Measurements from ENCODE around the gene CTNNBL1. TPM values are rescaled to one million over a fixed set of nuclear protein-coding genes. Genes with fewer than 3 reads are reported as not detected.

The CTNNBL1 gene
- total RNA-seq, 1 experiment from 2014 or later = 64.4 TPM

DNA sequence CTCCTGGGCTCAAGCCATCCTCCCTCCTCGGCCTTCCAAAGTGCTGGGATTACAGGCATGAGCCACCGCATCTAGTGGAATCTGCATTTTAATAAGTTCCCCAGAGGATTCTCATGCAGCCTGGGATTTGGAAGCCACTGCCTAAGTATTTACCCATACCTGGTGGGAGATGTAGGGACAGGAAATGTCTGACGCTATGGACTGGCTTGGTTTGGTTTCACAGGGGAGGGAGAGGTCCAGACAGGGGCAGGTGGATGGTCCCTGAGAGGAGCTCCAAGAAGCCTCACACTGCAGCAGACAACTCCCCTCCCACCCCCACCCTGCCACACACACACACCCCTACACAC lies 213.5 kb downstream of the CTNNBL1 start:
- Mint-ChIP-seq H3K27ac (no peak overlapping the region), H3K4me1 (peaks cover 41% of the 10 kb centered on the region), H3K36me3 (no peaks in the 10 kb centered on the region), H3K27me3 (ENCODE audit: low read depth) (peaks cover 15% of the 10 kb centered on the region), H3K4me3 (no peak overlapping the region), H3K9me3 (no peaks in the 10 kb centered on the region)
- peak; percentile 5; the same call in 1 of the 2 replicates for ATAC-seq
- DNase-seq (ENCODE audit: low spot score) = no peak
- ChIA-PET CTCF (interaction anchor here (0.8 to 1.7 kb wide), 7 partner anchors 8 to 343 kb away, joined by 3 to 8 read pairs (median 4); no protein-coding TSS in a partner anchor), POLR2A (no interaction called here)
- TF ChIP-seq CDX4 (CRISPR knock-in tag; IDR thresholded peaks at IDR 0.05; ENCODE audit: borderline replicate concordance) = no peak
- TF ChIP-seq, protein P1, sequence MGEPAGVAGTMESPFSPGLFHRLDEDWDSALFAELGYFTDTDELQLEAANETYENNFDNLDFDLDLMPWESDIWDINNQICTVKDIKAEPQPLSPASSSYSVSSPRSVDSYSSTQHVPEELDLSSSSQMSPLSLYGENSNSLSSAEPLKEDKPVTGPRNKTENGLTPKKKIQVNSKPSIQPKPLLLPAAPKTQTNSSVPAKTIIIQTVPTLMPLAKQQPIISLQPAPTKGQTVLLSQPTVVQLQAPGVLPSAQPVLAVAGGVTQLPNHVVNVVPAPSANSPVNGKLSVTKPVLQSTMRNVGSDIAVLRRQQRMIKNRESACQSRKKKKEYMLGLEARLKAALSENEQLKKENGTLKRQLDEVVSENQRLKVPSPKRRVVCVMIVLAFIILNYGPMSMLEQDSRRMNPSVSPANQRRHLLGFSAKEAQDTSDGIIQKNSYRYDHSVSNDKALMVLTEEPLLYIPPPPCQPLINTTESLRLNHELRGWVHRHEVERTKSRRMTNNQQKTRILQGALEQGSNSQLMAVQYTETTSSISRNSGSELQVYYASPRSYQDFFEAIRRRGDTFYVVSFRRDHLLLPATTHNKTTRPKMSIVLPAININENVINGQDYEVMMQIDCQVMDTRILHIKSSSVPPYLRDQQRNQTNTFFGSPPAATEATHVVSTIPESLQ (CRISPR knock-in tag; IDR thresholded peaks at IDR 0.05) = no peak
- TF ChIP-seq IRF1 (CRISPR knock-in tag; IDR thresholded peaks at IDR 0.05) = no peak
- TF ChIP-seq ZNF138 (CRISPR knock-in tag; conservative IDR thresholded peaks at IDR 0.05) = no peak
- TF ChIP-seq FOXJ3 (CRISPR knock-in tag; IDR thresholded peaks at IDR 0.05; ENCODE audit: borderline replicate concordance) = no peak

GRCh38 chr20:37907677-37908401 lies 214.0 kb downstream of the CTNNBL1 start:
- DNase-seq (ENCODE audit: low spot score) = peak; percentile 46
- ATAC-seq = peak; percentile 5; the same call in 1 of the 2 replicates
- peaks cover 45% of the 10 kb centered on the region for H3K4me1 Mint-ChIP-seq
- POLR2A ChIA-PET = no interaction called here
- H3K9me3 Mint-ChIP-seq = no peaks in the 10 kb centered on the region
- H3K27ac Mint-ChIP-seq = no peak overlapping the region; the same call in 1 of the 2 replicates
- no peak for TF ChIP-seq ZNF232 (CRISPR knock-in tag; IDR thresholded peaks at IDR 0.05)
- no peak for TF ChIP-seq ZNF263 (CRISPR knock-in tag; IDR thresholded peaks at IDR 0.05; ENCODE audit: low read depth)
- TF ChIP-seq ZNF416 (CRISPR knock-in tag; IDR thresholded peaks at IDR 0.05) = no peak
- no peak for TF ChIP-seq ZNF396 (CRISPR knock-in tag; IDR thresholded peaks at IDR 0.05; ENCODE audit: borderline replicate concordance)
- CTCF ChIA-PET = interaction anchor here (1.0 to 1.7 kb wide), 5 partner anchors 34 to 312 kb away, joined by 3 to 8 read pairs (median 5); no protein-coding TSS in a partner anchor
- H3K4me3 Mint-ChIP-seq = no peak overlapping the region
- H3K36me3 Mint-ChIP-seq = no peaks in the 10 kb centered on the region
- peaks cover 18% of the 10 kb centered on the region for H3K27me3 Mint-ChIP-seq (ENCODE audit: low read depth)

DNA sequence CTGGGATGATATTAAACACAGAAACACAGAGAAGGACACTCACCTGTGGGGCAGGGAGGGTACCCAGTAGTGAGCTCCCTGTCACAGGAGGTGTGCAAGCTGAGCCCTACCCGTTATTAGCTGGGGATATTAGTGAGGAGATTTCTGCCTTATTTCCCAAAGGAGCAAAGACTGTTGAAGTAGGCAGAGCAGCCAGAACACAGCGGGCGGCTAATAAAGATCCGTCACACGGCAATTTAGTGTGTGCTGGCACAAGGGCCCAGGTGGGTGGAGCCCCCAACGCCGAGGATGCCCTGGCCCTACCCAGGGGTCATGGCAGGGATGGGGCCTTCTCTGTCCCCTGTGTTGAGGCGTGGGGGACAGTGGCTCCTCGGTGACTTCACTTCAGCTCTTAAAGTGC lies 217.4 kb downstream of the CTNNBL1 start:
- no peak for DNase-seq (ENCODE audit: low spot score)
- ChIA-PET POLR2A (interaction anchor here (0.6 kb wide), 1 partner anchor 8 kb away, joined by 3 read pairs; no protein-coding TSS in a partner anchor), CTCF (interaction anchor here (0.7 to 1.8 kb wide), 5 partner anchors 9 to 549 kb away, joined by 3 to 9 read pairs (median 4); no protein-coding TSS in a partner anchor)
- TF ChIP-seq ZNF532 (CRISPR knock-in tag; IDR thresholded peaks at IDR 0.05; ENCODE audit: borderline replicate concordance) (no peak), IRF2 (CRISPR knock-in tag; IDR thresholded peaks at IDR 0.05; ENCODE audit: borderline replicate concordance, low read depth) (no peak), CDX4 (CRISPR knock-in tag; IDR thresholded peaks at IDR 0.05; ENCODE audit: borderline replicate concordance) (no peak), HMGA2 (CRISPR knock-in tag; IDR thresholded peaks at IDR 0.05) (no peak), GABPB1 (CRISPR knock-in tag; IDR thresholded peaks at IDR 0.05) (no peak), JAZF1 (CRISPR knock-in tag; IDR thresholded peaks at IDR 0.05) (no peak), JUN (CRISPR knock-in tag; IDR thresholded peaks at IDR 0.05) (no peak), SMAD4 (CRISPR knock-in tag; IDR thresholded peaks at IDR 0.05) (no peak), TEAD1 (CRISPR knock-in tag; IDR thresholded peaks at IDR 0.05) (no peak)
- TF ChIP-seq, protein P2, sequence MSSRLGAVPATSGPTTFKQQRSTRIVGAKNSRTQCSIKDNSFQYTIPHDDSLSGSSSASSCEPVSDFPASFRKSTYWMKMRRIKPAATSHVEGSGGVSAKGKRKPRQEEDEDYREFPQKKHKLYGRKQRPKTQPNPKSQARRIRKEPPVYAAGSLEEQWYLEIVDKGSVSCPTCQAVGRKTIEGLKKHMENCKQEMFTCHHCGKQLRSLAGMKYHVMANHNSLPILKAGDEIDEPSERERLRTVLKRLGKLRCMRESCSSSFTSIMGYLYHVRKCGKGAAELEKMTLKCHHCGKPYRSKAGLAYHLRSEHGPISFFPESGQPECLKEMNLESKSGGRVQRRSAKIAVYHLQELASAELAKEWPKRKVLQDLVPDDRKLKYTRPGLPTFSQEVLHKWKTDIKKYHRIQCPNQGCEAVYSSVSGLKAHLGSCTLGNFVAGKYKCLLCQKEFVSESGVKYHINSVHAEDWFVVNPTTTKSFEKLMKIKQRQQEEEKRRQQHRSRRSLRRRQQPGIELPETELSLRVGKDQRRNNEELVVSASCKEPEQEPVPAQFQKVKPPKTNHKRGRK (CRISPR knock-in tag; IDR thresholded peaks at IDR 0.05; ENCODE audit: borderline replicate concordance) = no peak
- Mint-ChIP-seq H3K9me3 (no peaks in the 10 kb centered on the region), H3K4me1 (peaks cover 61% of the 10 kb centered on the region), H3K36me3 (no peaks in the 10 kb centered on the region), H3K4me3 (no peak overlapping the region), H3K27me3 (ENCODE audit: low read depth) (peaks cover 27% of the 10 kb centered on the region), H3K27ac (no peak overlapping the region)
- ATAC-seq = no peak
